PFSK-1 (cell line): ENCODE data around the gene GRK1.

ENCODE experiments used
- FOXP2 ChIP-seq: optimal IDR thresholded peaks from 2 replicates; pipeline ENCODE3; 2011; ENCODE audit warnings: borderline replicate concordance, control low read depth, inconsistent platforms; ENCODE audit not compliant: insufficient read depth; ENCODE audit errors: extremely low read length, extremely low read depth
- POLR2AphosphoS5 ChIP-seq: IDR thresholded peaks from 2 replicates; pipeline ENCODE4 v1.6.1; 2012; ENCODE audit warnings: low read depth, mild to moderate bottlenecking, control low read depth, low read length, moderate library complexity
- TF ChIP-seq, protein P1 (sequence below), 2 experiments: IDR thresholded peaks; 2 replicates each; pipeline versions ENCODE4 v1.6.1 to v1.8.0; 2011 to 2012; ENCODE audit warnings: low read depth in 2 of 2, low read length in 2 of 2, control low read depth in 1 of 2, inconsistent platforms in 1 of 2, mild to moderate bottlenecking in 1 of 2, moderate library complexity in 1 of 2; ENCODE audit not compliant: insufficient read depth in 1 of 2

DNA sequence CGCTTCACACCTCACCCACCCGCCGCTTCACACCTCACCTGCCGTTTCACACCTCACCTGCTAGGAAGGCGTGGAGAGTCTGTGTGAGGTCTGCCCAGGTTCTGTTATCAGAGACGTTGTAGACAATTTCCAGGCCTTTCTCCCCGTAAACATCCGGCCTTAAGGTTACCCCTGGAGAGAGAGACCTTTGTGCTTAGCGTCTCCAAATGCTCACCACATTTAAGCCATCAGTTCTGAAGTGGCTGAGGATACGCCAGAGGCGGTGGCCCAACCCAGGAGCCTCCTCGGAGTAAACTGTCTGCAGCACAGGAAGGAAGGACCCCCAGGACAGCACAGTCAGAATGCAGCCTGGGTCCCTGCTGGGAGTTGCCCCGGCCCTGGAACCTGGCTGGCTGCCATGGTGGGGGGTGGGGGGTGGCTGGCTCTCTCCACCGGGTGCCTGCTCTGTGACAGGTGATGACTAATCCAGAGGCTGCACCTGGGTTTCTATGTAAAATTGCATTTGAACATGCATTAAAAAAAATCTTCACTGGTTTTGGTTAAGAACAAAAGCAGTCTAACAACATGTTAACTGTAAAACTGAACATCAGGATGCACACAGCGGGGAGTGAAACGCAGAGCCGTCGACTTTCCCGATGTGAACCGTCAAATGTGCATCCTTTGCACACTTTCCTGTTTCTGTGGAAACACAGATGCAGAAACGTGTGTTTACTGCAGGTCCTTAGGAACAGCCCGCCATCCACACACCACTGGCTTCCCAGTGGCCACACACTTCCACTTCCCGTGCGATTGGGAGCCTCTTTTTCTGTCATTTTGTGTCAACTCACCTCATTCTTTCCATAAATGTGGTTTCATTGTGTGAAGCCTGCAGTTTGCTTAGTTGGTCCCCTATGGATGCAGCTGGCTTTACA, 13.5 kb upstream of the GRK1 start:
- TF ChIP-seq FOXP2 (no peak), POLR2AphosphoS5 (no peak)
- TF ChIP-seq, protein P1, sequence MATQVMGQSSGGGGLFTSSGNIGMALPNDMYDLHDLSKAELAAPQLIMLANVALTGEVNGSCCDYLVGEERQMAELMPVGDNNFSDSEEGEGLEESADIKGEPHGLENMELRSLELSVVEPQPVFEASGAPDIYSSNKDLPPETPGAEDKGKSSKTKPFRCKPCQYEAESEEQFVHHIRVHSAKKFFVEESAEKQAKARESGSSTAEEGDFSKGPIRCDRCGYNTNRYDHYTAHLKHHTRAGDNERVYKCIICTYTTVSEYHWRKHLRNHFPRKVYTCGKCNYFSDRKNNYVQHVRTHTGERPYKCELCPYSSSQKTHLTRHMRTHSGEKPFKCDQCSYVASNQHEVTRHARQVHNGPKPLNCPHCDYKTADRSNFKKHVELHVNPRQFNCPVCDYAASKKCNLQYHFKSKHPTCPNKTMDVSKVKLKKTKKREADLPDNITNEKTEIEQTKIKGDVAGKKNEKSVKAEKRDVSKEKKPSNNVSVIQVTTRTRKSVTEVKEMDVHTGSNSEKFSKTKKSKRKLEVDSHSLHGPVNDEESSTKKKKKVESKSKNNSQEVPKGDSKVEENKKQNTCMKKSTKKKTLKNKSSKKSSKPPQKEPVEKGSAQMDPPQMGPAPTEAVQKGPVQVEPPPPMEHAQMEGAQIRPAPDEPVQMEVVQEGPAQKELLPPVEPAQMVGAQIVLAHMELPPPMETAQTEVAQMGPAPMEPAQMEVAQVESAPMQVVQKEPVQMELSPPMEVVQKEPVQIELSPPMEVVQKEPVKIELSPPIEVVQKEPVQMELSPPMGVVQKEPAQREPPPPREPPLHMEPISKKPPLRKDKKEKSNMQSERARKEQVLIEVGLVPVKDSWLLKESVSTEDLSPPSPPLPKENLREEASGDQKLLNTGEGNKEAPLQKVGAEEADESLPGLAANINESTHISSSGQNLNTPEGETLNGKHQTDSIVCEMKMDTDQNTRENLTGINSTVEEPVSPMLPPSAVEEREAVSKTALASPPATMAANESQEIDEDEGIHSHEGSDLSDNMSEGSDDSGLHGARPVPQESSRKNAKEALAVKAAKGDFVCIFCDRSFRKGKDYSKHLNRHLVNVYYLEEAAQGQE (IDR thresholded peaks at IDR 0.05; ENCODE audit: insufficient read depth in 1 of 2, low read depth in 2 of 2, low read length in 2 of 2) = no peak
